Activated T-cell treated with anti-CD3 and anti-CD28 coated beads, Interleukin-2, amount 50 U/mL, for 72 hours (primary cell): ENCODE data around the gene LIMK1. TPM values are rescaled to one million over a fixed set of nuclear protein-coding genes. Genes with fewer than 3 reads are reported as not detected.
"Not testable (repeated sequence)": the region's sequence is repeated elsewhere in the genome, so short reads cannot be mapped to it uniquely, and the experiment has no call there.

Experiments used
- ATAC-seq, 2 donors: fragments of 150-1000 bp; cut with Tn5 transposase; replicated peaks in 1 of 2; 2 replicates each; pipeline ENCODE4 v1.10.0; 2021; ENCODE audit warnings: moderate library complexity in 2 of 2, mild to moderate bottlenecking in 1 of 2
- DNase-seq, 2 donors: peaks; one replicate each; pipeline ENCODE4 v3.0.0; 2021 to 2022; ENCODE audit warnings: mixed read lengths in 1 of 2
- H3K27ac Mint-ChIP-seq: one replicate; pipeline ENCODE4 v1.8.0; 2022; ENCODE audit warnings: mild to moderate bottlenecking, moderate library complexity, mixed read lengths
- H3K27me3 Mint-ChIP-seq: one replicate; pipeline ENCODE4 v1.8.0; 2022; ENCODE audit warnings: low read depth, mixed read lengths
- H3K36me3 Mint-ChIP-seq, 2 donors: one replicate each; pipeline ENCODE4 v1.8.0; 2022; ENCODE audit warnings: mixed read lengths in 2 of 2, mild to moderate bottlenecking in 1 of 2; ENCODE audit not compliant: insufficient read depth in 2 of 2
- H3K4me1 Mint-ChIP-seq: one replicate; pipeline ENCODE4 v1.8.0; 2022; ENCODE audit warnings: low read depth, mixed read lengths
- H3K4me3 Mint-ChIP-seq, 2 donors: one replicate each; pipeline ENCODE4 v1.8.0; 2022; ENCODE audit warnings: mild to moderate bottlenecking in 2 of 2, mixed read lengths in 2 of 2, moderate library complexity in 2 of 2
- H3K9me3 Mint-ChIP-seq, 2 donors: one replicate each; pipeline ENCODE4 v1.8.0; 2022; ENCODE audit warnings: mixed read lengths in 2 of 2
- total RNA-seq, 2 donors: library from RNA; stranded (reverse); gene quantifications; one replicate each; pipeline ENCODE4 v1.2.3, GENCODE V29; 2022

Gene LIMK1
- 10 to 100 TPM; 18.8 to 22.3 TPM for total RNA-seq

DNA sequence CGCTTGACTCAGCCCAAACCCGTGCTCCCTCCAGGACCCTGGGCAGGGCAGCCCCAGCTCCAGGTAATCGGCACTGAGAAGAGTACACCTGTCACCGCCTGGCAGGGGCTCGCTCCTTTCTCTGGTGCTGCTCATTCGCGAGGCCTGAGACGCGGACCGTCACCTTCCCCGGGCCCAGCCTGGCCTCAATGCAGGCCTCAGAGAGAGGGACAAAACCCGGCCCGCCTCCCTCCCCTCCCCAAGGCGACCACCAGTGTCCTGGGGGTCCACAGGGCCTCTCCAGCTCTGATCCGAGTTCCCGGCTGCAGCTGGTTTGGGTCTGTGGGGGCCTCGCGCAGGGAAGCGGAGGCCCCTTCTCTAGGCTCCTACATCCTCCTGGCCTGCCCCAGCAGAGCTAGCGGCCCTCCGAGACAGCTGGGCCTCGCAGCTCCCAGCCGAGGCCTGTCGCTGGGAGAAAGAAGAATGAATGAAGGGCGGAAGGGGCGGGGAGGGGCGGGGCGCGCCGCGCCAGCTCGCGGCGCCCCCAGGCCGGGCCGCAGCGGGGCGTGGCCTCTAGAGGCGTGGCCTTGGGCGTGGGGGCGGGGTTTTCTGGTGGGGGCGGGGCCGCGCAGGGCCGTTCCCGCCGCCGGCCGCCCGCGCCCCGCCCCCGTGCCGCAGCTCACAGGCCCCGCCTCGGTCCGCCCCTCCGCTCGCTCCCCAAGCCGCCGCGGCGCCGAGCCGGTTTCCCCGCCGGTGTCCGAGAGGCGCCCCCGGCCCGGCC, at the start of gene LIMK1:
LIMK1 (plus strand) TSS at position 688 of the 760 bp plus-strand sequence. CDS start 187 bp downstream, outside the sequence.
- ATAC-seq (peak; percentile 84 to 89), DNase-seq (peak; percentile 87 to 89)
- no peaks in the 10 kb centered on the region for H3K27me3 Mint-ChIP-seq
- peaks cover 14% of the 10 kb centered on the region for H3K4me1 Mint-ChIP-seq
- no peaks in the 10 kb centered on the region for H3K9me3 Mint-ChIP-seq
- H3K36me3 Mint-ChIP-seq = peaks cover 0 to 10% of the 10 kb centered on the region in 2 donors
- H3K27ac Mint-ChIP-seq = peak within 1 kb of the TSS; percentile 12
- peak within 1 kb of the TSS; percentile 91 to 92 for H3K4me3 Mint-ChIP-seq

- H3K27me3 Mint-ChIP-seq = no peaks in the 10 kb centered on the region
Observed at GRCh38 chr7:74037609-74038008, 46.0 kb upstream of the LIMK1 start.

DNA sequence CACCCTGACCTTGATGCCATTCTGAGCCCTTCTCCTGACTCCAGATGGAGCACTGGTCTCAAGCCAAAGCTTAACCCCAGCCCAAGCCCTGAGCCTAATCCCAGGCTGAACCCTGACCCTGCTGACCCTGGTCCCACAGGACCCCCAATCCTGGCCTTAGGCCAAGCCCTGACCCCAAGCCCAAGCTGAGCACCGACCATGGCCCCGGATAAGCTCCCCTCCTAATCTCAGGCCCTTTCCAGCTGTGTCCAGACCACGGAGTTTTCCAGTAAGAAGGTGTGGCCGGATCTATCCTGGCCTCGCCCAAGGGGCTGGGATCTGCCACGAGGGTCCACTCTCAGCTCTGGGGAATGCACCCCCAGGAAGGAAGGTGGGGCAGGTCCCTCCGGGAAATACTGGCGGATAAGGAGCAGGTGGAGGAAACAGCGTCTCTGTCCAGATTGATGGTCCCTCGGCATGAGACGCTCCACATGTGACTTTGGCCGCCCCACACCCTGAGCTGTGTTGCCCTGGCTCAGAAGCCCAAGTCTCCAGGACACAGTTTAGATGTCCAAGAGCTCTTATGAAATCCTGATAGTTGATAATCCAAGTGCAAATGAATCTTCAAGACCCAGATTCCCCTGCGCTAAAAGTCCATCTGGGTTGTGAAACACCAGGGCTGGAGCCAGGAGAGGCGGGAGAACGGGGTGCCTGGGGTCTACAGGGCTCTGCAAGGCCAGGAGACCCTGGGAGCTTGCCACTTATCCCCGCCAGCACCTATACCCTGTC, 45.2 kb upstream of the LIMK1 start:
- Mint-ChIP-seq H3K27me3 (no peaks in the 10 kb centered on the region), H3K27ac (no peak overlapping the region), H3K9me3 (no peaks in the 10 kb centered on the region), H3K4me1 (no peaks in the 10 kb centered on the region), H3K4me3 (no peak overlapping the region), H3K36me3 (no peaks in the 10 kb centered on the region)
- DNase-seq (no peak), ATAC-seq (no peak)

More at GRCh38 chr7:74037609-74038008, 46.0 kb upstream of the LIMK1 start:
- H3K4me3 Mint-ChIP-seq = no peak overlapping the region
- H3K36me3 Mint-ChIP-seq = no peaks in the 10 kb centered on the region
- no peaks in the 10 kb centered on the region for H3K4me1 Mint-ChIP-seq
- no peak for ATAC-seq
- DNase-seq = no peak
- H3K9me3 Mint-ChIP-seq = no peaks in the 10 kb centered on the region
- no peak overlapping the region for H3K27ac Mint-ChIP-seq

- Mint-ChIP-seq H3K9me3 (no peaks in the 10 kb centered on the region), H3K27ac (no peak overlapping the region), H3K27me3 (no peaks in the 10 kb centered on the region), H3K4me3 (no peak overlapping the region), H3K4me1 (no peaks in the 10 kb centered on the region), H3K36me3 (no peaks in the 10 kb centered on the region)
- no peak for ATAC-seq
- no peak for DNase-seq
Observed at GRCh38 chr7:74039337-74039736, 44.3 kb upstream of the LIMK1 start.

DNA sequence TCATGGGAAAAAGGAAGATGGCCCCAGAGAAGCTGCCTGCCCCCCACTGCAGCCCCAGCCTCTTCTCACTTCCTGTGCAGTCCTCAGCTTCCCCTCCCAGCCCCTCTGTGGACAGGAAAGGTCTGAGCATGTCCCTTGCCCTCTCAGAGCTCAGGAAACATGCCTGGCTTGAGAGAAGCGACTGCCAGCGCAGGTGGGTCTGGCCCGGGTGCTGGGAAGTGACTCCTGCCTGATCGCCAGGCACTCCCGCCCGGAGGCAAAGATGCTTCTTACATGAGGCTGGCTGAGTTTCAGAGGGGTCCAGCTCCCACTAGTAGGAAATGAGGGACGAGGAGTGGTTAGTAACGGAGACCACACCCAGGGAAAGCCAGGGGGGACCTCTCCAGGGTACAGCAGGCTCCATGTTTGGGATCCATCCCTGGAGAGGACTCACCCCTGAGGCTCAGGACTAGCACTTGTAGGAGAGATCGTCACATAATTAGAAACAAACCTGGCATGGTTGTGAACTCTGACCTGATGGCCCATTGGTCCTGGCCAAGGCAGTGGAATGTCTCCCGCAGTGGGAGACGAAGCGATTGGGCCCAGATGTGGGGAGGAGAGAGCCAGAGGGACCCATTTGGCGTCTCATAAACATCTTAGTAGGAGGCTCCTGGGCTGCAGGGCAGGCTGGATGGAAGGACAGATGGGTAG, 43.4 kb upstream of the LIMK1 start:
- ATAC-seq (no peak), DNase-seq (no peak)
- Mint-ChIP-seq H3K36me3 (no peaks in the 10 kb centered on the region), H3K9me3 (no peaks in the 10 kb centered on the region), H3K4me1 (no peaks in the 10 kb centered on the region), H3K4me3 (no peak overlapping the region), H3K27ac (no peak overlapping the region), H3K27me3 (no peaks in the 10 kb centered on the region)

- ATAC-seq (peak in 1 of 2 donors; percentile 11), DNase-seq (no peak)
- no peak overlapping the region for H3K4me3 Mint-ChIP-seq
- H3K9me3 Mint-ChIP-seq = no peaks in the 10 kb centered on the region
- H3K27ac Mint-ChIP-seq = no peak overlapping the region
- H3K4me1 Mint-ChIP-seq = no peaks in the 10 kb centered on the region
- H3K27me3 Mint-ChIP-seq = no peaks in the 10 kb centered on the region
- H3K36me3 Mint-ChIP-seq = no peaks in the 10 kb centered on the region
Observed at GRCh38 chr7:74040791-74041520, 42.6 kb upstream of the LIMK1 start.

DNA sequence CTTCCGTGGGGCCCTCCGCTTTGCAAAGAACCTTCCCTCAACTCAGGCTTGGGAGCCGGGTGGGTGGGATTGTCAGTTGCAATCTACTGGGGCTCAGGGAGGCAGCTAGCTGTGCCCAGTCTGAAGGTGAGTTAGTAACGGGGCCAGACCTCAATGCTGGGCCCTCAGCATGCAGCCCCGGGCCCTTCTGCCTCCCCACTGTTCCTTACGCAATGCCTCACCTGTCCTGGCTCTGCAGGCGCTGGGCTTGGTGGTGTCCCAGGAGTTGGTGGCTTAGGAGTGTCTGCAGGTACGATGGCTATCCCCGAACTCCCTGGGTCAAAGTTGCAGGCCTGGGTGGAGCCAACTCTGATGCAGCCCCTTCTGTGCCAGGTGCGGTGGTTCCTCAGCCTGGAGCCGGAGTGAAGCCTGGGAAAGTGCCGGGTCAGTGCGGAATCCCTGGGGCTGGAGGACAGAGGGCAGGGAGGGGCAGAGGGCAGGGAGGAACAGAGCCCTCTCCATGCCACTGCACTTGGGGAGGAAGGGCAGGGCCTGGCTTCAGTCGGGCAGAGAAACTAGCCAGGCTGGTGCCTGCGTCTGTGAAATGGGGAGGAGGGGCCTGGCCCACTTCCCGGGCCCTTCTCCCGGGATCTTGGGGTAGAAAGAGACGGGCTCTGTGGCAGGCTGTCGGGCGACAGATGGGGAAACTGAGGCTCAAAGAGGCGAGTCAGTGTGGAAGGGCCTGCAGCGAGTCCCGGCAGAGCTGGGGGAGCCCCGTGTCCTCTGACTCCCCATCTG, 40.7 kb upstream of the LIMK1 start:
- Mint-ChIP-seq H3K36me3 (no peaks in the 10 kb centered on the region), H3K27ac (no peak overlapping the region), H3K4me3 (no peak overlapping the region), H3K4me1 (no peaks in the 10 kb centered on the region), H3K9me3 (no peaks in the 10 kb centered on the region), H3K27me3 (no peaks in the 10 kb centered on the region)
- DNase-seq = no peak
- ATAC-seq = no peak

- H3K27me3 Mint-ChIP-seq = no peaks in the 10 kb centered on the region
- no peaks in the 10 kb centered on the region for H3K4me1 Mint-ChIP-seq
- ATAC-seq = no peak
- H3K9me3 Mint-ChIP-seq = no peaks in the 10 kb centered on the region
- no peak overlapping the region for H3K27ac Mint-ChIP-seq
- H3K36me3 Mint-ChIP-seq = no peaks in the 10 kb centered on the region
- no peak for DNase-seq
- no peak overlapping the region for H3K4me3 Mint-ChIP-seq
Observed at GRCh38 chr7:74043523-74043951, 40.1 kb upstream of the LIMK1 start.

DNA sequence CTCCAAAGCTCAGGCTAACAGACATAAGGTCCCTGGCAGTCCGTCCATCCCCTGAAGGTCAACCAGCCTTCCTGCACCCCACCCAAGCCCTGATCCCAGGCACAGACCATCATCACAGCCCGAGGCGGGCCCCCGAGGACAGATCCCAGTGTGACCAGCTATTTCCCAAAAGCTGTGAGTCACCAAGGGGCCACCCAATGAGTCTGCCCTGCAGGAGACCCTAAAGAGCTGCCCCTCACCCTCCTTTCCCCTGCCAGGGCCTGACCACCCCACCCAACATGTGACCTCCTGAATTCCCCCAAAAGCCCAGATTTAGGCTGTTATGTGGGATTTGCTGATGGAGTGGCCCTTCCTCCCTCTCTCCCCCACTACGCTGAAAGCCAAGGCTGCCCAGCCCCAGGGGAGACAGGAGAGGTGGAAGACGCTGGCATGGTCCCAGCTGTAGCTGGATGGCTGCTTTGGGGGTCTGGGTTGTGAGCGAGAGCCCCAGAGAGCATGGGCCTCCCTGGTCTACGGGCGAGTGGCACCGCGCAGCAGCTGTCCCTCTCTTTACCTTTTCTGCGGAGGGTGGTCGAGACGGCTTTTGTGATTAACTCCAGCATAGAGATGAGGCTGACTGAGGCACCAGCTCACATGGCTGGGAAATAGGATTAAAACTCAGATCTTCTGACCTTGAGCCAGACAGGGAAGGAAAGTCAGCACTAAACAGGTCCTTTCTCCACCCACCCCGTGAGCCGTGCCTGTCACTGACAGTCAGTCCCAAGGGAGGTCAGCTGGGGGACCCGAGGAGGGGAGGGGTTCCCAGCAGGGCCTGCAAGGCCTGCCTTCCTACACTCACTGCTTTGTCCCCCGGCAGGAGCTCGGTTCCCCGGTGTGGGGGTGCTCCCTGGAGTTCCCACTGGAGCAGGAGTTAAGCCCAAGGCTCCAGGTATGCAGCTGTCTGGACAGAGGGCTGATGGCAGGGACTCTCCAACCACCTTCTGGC, 38.9 kb upstream of the LIMK1 start:
- no peak overlapping the region for H3K4me3 Mint-ChIP-seq
- H3K36me3 Mint-ChIP-seq = no peaks in the 10 kb centered on the region
- H3K27me3 Mint-ChIP-seq = no peaks in the 10 kb centered on the region
- DNase-seq (no peak), ATAC-seq (no peak)
- no peak overlapping the region for H3K27ac Mint-ChIP-seq
- no peaks in the 10 kb centered on the region for H3K9me3 Mint-ChIP-seq
- H3K4me1 Mint-ChIP-seq = no peaks in the 10 kb centered on the region

GRCh38 chr7:74046581-74046980, 37.0 kb upstream of the LIMK1 start:
- not testable (repeated sequence) for H3K4me1 Mint-ChIP-seq, ATAC-seq, H3K9me3 Mint-ChIP-seq, DNase-seq, H3K27me3 Mint-ChIP-seq, H3K36me3 Mint-ChIP-seq, H3K4me3 Mint-ChIP-seq, H3K27ac Mint-ChIP-seq

- Mint-ChIP-seq H3K27ac (no peak overlapping the region), H3K4me1 (no peaks in the 10 kb centered on the region), H3K36me3 (no peaks in the 10 kb centered on the region), H3K9me3 (no peaks in the 10 kb centered on the region), H3K4me3 (no peak overlapping the region), H3K27me3 (no peaks in the 10 kb centered on the region)
- ATAC-seq (no peak), DNase-seq (no peak)
Observed at GRCh38 chr7:74047804-74048380, 35.7 kb upstream of the LIMK1 start.
